DND-41 (cell line): Measurements from ENCODE around the gene LARP1B.
"Not testable (repeated sequence)": the region's sequence is repeated elsewhere in the genome, so short reads cannot be mapped to it uniquely, and the experiment has no call there.

Experiments
- ATAC-seq: fragments of 200-7000 bp; cut with Tn5 transposase; 3 replicates; pipeline ENCODE4 v1.9.1; 2021; ENCODE audit warnings: low read depth; ENCODE audit not compliant: insufficient read depth
- DNase-seq: peaks from one replicate; pipeline ENCODE4 v3.0.0-alpha.2; 2020
- H2AFZ ChIP-seq: 2 replicates; pipeline ENCODE4 v1.6.0; 2012; ENCODE audit warnings: low read depth, low read length
- H3K27ac ChIP-seq: 2 replicates; pipeline ENCODE4 v1.5.1; 2012; ENCODE audit warnings: low read length, inconsistent platforms
- H3K27me3 ChIP-seq: fragments of 200-600 bp; sonication (generic); 2 replicates; pipeline ENCODE4 v1.6.0; 2012; ENCODE audit warnings: low read length, mild to moderate bottlenecking, inconsistent platforms; ENCODE audit not compliant: insufficient read depth, poor library complexity
- H3K36me3 ChIP-seq: 2 replicates; pipeline ENCODE4 v1.5.1; 2012; ENCODE audit warnings: low read length, inconsistent platforms; ENCODE audit not compliant: insufficient read depth
- H3K4me1 ChIP-seq: 2 replicates; pipeline ENCODE4 v1.5.1; 2012; ENCODE audit warnings: mild to moderate bottlenecking, low read length; ENCODE audit not compliant: insufficient read depth
- H3K4me2 ChIP-seq: 2 replicates; pipeline ENCODE4 v1.6.0; 2012; ENCODE audit warnings: mild to moderate bottlenecking, moderate library complexity, low read length, inconsistent platforms; ENCODE audit not compliant: insufficient read depth
- H3K4me3 ChIP-seq, 2 experiments: fragments of 200-600 bp in 1 of 2; shearing (Covaris generic) in 1 of 2; 2 replicates each; pipeline ENCODE4 v1.5.1; 2012 to 2016; ENCODE audit warnings: inconsistent platforms in 2 of 2, low read length in 2 of 2, mild to moderate bottlenecking in 2 of 2, low read depth in 1 of 2, moderate library complexity in 1 of 2
- H3K79me2 ChIP-seq: 2 replicates; pipeline ENCODE4 v1.6.0; 2012; ENCODE audit warnings: low read length, inconsistent platforms; ENCODE audit not compliant: insufficient read depth
- H3K9ac ChIP-seq: 2 replicates; pipeline ENCODE4 v1.6.0; 2012; ENCODE audit warnings: low read depth, mild to moderate bottlenecking, inconsistent platforms, low read length, moderate library complexity
- H3K9me3 ChIP-seq: 2 replicates; pipeline ENCODE4 v1.5.1; 2012; ENCODE audit warnings: low read length, moderate library complexity, mild to moderate bottlenecking, inconsistent platforms; ENCODE audit not compliant: insufficient read depth, severe bottlenecking
- H4K20me1 ChIP-seq: 2 replicates; pipeline ENCODE4 v1.6.0; 2012; ENCODE audit warnings: low read length; ENCODE audit not compliant: insufficient read depth
- EZH2 ChIP-seq: IDR thresholded peaks from 3 replicates; pipeline ENCODE4 v1.6.1; 2012; ENCODE audit warnings: borderline replicate concordance, low read depth, mild to moderate bottlenecking, moderate library complexity, low read length, inconsistent platforms; ENCODE audit not compliant: severe bottlenecking
- TF ChIP-seq, protein P1 (sequence below): IDR thresholded peaks from 2 replicates; pipeline ENCODE4 v1.5.1; 2012; ENCODE audit warnings: borderline replicate concordance, low read length, moderate library complexity, mild to moderate bottlenecking; ENCODE audit not compliant: poor library complexity, severe bottlenecking; ENCODE audit errors: extremely low read depth

The LARP1B gene

DNA sequence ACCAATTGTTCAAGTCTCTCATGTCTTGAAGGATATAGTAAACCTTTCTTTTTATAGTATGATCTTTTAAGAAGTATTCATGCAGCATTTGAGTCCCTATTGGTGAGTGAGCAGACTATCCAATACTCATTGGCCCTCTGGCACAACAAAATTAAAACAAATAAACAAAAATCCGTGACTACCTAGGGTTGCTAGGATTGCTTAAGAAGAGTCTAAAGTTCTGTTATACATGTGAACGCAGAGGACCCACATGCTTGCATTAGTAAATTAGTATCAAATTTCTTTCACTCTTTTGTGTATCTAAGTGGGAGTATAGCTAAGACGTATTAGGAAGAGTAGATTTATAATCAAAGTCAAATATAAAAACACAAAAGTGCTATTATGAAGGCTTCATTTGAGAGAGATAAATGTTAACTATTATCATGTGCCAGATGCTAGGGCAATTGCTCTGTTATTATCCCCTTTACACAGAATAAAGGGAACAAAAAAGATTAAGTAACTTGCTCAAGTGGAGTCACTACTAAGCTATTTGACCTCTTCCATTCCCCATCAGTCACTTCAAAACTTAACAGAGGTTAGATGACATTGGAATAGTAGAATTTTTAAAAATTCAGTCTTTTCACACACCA lies 29.2 kb upstream of the LARP1B start:
- Histone ChIP-seq H2AFZ (no peak overlapping the region), H3K27ac (no peak overlapping the region), H3K4me1 (no peaks in the 10 kb centered on the region), H3K9ac (no peak overlapping the region), H3K27me3 (no peaks in the 10 kb centered on the region), H3K36me3 (peaks cover 41% of the 10 kb centered on the region), H3K4me3 (no peak overlapping the region), H3K9me3 (no peaks in the 10 kb centered on the region), H3K79me2 (no peaks in the 10 kb centered on the region), H3K4me2 (no peak overlapping the region), H4K20me1 (no peaks in the 10 kb centered on the region)
- DNase-seq (no peak), ATAC-seq (no peak)
- TF ChIP-seq EZH2: no peak
- TF ChIP-seq, protein P1, sequence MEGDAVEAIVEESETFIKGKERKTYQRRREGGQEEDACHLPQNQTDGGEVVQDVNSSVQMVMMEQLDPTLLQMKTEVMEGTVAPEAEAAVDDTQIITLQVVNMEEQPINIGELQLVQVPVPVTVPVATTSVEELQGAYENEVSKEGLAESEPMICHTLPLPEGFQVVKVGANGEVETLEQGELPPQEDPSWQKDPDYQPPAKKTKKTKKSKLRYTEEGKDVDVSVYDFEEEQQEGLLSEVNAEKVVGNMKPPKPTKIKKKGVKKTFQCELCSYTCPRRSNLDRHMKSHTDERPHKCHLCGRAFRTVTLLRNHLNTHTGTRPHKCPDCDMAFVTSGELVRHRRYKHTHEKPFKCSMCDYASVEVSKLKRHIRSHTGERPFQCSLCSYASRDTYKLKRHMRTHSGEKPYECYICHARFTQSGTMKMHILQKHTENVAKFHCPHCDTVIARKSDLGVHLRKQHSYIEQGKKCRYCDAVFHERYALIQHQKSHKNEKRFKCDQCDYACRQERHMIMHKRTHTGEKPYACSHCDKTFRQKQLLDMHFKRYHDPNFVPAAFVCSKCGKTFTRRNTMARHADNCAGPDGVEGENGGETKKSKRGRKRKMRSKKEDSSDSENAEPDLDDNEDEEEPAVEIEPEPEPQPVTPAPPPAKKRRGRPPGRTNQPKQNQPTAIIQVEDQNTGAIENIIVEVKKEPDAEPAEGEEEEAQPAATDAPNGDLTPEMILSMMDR: no peak

DNA sequence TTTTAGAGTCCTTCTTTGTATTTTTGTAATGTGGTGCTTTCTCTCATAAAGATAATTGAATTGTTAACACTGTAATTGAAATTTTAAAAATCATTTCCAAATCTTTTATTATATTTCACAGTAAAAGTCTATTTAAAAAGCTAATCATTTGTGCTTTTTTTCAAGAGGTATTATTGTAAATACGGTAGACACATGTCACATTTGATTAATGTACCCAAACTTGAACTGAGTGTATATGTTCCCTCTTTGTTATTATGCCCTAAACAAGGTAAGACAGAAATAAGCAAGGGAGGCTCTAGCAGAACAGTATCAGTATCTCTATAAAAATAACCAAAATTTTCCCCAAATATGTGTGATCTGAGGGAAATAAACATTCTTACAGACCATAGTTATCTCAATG lies 21.5 kb upstream of the LARP1B start:
- H3K9ac ChIP-seq: no peak overlapping the region
- DNase-seq: no peak
- H2AFZ ChIP-seq: no peak overlapping the region
- no peaks in the 10 kb centered on the region for H3K27me3 ChIP-seq
- H3K9me3 ChIP-seq: no peaks in the 10 kb centered on the region
- H3K4me2 ChIP-seq: no peak overlapping the region
- no peaks in the 10 kb centered on the region for H3K36me3 ChIP-seq
- no peak overlapping the region for H3K4me3 ChIP-seq
- no peaks in the 10 kb centered on the region for H3K4me1 ChIP-seq
- H4K20me1 ChIP-seq: no peaks in the 10 kb centered on the region
- TF ChIP-seq, protein P1: no peak
- no peak for TF ChIP-seq EZH2
- no peak overlapping the region for H3K27ac ChIP-seq
- no peak for ATAC-seq
- no peaks in the 10 kb centered on the region for H3K79me2 ChIP-seq

DNA sequence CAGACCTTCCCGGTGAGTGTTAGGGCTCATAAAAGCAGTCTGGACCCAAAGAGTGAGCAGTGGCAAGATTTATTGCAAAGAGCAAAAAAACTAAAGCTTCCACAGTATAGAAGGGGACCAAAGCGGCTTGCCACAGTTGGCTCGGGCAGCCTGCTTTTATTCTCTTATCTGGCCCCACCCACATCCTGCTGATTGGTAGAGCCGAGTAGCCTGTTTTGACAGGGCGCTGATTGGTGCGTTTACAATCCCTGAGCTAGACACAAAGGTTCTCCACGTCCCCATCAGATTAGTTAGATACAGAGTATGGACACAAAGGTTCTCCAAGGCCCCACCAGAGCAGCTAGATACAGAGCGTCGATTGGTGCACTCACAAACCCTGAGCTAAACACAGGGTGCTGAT lies 14.1 kb upstream of the LARP1B start:
- H2AFZ ChIP-seq, ATAC-seq: not testable (repeated sequence)

DNA sequence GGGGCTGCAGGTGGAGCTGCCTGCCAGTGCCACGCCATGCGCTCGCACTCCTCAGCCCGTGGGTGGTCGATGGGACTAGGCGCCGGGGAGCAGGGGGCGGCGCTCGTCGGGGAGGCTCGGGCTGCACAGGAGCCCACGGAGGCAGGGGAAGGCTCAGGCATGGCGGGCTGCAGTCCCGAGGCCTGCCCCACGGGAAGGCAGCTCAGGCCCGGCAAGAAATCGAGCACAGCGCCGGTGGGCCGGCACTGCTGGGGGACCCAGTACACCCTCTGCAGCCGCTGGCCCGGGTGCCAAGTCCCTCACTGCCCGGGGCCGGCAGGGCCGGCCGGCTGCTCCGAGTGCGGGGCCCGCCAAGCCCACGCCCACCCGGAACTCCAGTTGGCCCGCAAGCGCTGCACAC lies 13.6 kb upstream of the LARP1B start:
- H3K36me3 ChIP-seq, H2AFZ ChIP-seq, H3K79me2 ChIP-seq, H3K27me3 ChIP-seq, H3K4me2 ChIP-seq, DNase-seq, H3K4me1 ChIP-seq, ATAC-seq, H3K27ac ChIP-seq, H3K9me3 ChIP-seq, H3K4me3 ChIP-seq, H3K9ac ChIP-seq, H4K20me1 ChIP-seq: not testable (repeated sequence)

More for the DNA sequence above, 14.1 kb upstream of the LARP1B start:
- H3K4me1 ChIP-seq, DNase-seq, H3K9ac ChIP-seq, H3K4me2 ChIP-seq, H3K9me3 ChIP-seq, H3K79me2 ChIP-seq, H3K36me3 ChIP-seq, H3K27me3 ChIP-seq, H3K27ac ChIP-seq, H4K20me1 ChIP-seq, H3K4me3 ChIP-seq: not testable (repeated sequence)
